GDM1 (cell line): ENCODE data around the gene EVA1A.
"Not testable (repeated sequence)": the region's sequence is repeated elsewhere in the genome, so short reads cannot be mapped to it uniquely, and the experiment has no call there.

Source experiments
- DNase-seq: peaks from one replicate; lab custom pipeline; 2025; lab: John Stamatoyannopoulos, UW

Gene EVA1A

DNA sequence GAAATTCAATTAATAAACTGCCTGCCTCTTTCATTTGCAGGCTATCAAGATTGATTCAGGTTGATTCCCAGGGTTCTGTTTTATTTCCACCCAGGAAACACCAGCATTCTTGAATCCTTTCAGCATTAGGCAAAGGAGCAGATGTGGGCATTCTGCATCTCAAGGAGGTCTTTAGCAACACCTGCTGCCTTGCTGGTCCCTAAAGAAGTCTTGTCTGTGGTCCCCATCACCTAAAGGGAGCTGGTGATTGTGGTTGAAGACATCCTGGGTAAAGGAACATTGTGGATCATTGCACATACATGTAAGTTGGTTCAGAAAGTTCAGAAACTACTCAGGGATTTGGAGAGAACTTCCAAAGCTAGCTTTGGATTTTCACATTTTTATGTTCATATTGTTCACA, 78.3 kb downstream of the EVA1A start:
- no peak for DNase-seq

DNA sequence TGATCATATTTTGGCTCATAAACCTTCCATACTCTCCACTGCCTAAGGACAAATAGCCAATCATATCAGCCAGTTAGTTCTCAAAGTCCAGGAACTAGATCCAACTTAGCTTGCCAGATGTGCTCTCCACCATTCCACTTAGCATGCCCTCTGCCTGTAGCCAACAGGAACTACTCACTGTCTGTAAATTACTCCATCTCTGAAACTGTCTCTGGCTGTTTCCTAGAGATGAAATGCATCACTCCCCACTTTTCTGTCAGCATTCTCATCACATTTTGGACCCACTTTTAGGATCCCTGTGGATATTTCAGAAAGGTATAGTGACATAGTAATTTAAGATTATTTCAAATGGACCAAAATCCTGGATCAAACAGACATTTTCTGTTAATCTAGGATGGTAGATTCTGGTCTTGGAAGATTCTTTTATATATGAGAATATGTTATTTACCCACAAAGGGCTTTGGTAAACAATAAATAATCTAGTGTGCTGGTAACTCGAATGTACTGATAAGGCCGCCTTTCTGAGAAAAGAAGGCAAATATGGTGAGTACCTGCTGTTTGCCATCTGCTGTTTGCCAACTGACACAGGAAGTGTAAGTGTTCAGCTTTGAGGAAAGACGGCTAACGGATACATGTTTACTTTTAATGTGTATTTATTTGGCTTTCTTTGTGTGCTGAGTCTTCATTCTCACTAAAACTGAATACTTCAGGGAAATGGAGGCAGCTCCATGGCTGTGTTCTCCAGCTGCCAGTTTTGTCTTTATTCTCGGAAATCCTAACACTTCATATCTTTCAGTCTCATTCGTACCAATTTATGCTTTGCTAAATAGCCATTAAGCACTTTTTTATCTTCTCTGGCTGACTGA, 79.5 kb downstream of the EVA1A start:
- no peak for DNase-seq

DNA sequence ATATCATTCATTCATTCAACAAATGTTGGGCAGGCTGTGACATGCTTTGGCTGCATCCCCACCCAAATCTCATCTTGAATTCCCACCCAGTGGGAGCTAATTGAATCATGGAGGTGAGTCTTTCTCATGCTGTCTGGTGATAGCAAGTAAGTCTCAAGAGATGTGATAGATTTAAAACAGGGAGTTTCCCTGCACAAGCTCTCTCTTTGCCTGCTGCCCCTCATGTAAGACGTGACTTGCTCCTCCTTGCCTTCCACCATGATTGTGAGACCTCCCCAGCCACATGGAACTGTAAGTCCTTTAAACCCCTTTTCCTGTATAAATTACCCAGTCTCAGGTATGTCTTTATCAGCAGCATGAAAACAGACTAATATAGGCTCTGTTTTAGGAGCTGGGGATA, 83.0 kb downstream of the EVA1A start:
- DNase-seq, result not testable (repeated sequence)

DNA sequence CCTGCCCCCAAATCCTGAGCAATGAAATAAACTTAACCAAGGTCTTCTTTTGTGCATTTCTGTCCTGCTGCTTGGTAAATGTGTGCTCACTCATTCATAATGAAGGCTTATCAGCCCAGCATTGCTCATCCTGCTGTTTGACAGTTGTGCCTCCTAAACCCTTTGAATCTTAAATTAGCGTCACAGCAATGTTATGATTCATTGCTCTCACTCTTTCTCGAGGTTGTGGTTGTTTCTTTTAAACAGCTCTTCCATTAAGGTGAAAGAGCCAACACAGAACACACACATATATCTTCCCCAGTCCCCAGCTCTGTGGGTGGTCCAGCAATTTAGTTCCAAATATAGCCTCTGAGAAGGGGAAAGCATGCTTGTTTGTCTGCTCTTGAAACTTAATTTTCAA, 84.0 kb downstream of the EVA1A start:
- no peak for DNase-seq

DNA sequence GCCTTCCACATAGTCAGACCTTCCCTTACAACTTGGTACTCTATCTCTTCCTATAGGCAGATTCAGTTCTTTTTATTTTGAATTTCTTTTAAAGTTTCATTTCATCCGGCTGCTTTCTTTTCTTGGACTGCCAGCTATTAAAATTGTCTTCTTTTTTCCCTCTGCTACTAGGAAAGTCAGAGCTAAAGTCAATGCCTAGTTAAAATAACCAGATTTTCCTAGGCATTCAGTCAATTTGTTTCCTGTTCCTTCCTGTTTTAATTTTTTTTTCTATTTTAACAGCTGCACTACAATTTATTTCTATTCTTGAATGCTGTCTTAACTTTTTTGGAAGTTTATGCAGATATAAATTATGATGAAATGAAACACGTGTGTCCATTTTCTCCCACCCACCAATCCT, 84.8 kb downstream of the EVA1A start:
- no peak for DNase-seq

DNA sequence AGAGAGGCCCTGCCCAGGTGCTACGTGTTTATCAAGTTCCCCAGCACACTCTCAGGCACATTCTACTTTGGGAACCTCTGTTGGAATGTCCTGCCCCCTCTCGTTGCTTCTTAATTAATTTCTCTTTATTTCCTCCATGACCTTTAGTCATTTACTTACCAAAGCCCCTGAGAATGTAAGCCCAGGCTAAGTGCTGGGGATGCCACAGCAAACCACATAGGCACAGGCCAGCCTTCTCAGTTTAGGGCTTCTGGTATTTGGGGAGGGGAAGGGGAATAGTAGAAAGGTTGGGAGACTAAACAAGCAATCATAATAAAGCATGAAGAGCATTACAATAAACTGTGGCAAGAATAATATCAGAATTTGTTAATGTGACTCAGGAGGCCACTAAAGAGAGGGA, 85.7 kb downstream of the EVA1A start:
- DNase-seq, result no peak

DNA sequence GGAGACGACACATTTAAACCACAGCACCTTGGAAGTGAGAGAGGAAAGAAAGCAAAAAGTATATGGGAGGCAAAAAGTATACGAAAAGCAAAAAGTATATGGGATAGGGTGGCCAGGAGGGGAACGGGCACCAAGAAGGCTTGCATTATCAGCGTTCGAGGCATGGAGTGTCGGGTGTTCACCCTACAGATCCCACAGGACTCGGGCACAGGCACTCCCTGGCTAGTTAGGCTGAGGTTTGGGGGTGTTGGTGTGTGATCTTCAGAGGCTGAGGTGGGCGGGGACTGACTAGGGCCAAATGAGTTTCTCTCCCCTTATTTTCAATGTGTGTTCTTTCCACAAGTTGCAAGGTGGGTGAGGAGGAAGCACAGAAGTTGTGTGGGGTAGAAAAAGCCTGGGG, 86.6 kb downstream of the EVA1A start:
- DNase-seq, result no peak

DNA sequence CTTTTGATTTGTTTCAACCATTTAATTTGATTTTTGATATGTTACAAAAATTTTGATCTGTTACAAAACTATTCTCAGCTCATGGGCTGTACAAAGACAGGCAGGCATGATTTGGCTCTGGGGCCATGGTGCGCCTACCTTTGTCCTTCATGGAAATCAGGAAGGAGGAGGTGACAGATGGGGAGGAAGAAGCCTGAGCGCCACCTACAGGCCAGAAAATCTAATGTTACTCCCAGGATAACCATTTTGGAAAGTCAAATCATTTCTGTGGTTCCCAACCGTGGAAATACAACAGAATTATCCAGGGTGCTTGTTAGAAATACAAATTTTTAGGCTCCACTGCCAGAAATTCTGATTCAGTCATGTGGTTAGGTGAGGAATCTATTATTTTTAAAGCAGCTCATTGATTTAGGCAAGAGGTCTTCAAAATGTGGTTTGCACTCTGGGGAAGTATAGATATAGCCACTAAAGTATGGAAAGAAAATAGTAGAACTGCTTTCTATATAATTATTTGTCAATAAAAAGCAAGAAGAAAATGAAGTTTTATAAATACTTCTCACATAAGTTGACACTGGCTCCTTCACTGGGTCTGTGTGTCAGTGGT, 93.9 kb downstream of the EVA1A start:
- DNase-seq, result no peak

DNA sequence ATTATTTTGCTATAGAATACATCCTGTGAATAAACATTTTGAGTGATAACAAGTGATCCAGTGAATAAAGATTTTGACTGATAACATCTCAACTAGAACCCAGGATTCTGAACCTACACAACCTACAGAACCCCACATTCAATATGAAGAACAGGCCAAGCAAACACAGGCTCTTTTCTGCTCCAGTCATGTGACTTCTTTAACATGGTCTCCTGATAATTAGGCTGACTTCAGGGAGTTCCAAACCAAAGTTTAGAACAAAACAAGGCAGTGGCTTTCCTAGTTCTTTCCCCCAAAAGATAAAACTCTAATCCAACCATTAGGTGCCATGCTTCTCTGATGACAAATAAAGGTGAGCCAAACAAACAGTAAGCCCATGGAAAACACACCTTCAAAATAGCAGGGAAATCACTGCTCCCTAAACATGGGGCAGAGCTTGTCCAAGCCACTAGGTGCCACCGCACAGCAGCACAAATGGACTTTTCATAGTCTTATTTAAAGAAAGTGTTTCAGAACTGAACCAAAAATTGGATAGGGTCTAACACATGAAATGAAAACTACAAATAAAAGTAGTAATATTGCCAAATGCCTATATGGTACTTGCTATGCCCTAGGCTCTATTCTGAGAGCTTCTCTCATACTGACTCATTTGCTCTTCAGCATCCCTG, 95.3 kb downstream of the EVA1A start:
- DNase-seq, result no peak

DNA sequence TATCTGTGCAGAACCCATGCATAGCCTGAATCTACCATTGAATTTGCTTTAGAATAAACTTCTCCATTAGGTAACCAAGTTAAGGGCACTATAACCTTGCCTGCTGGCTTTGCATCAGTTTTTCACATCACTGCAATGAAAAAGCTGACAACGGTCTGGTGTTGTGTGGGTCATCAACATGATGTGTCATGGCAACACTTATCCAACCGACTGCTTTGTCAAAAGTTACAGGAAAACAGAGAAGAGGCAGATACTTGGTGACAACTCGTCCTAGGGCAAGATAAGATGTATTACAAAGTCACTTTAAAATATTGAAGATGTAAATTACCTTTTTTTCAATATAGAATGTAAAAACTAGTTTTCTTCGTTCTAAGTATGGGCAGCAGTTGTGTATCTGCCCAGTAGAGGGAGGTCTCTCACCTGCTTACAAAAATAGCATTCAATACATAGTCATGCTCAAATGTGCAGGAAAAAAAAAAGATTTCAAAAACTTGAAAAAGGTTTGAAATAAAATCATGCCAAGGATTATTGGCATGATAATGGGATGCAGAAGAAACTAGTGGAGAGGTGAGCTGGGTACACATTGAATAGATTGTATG, 96.3 kb downstream of the EVA1A start:
- no peak for DNase-seq

DNA sequence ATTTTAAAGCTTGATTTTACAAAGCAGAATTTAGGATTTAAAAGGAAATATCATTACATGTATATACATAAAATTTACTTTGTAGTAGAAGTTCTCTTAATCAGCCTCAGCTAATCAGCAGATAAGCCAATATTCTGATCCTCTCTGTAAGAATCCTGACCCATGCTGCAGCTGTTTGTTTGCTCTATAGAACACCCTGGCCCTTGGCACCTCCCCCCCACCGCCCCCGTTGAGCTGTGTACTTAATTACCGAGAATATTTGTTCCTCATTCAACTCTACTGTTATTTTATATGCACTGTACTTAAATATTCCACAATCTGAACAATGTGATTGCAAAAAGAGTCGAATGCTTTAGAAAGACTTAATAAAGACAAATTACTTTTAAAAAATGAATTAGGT, 98.0 kb downstream of the EVA1A start:
- no peak for DNase-seq

DNA sequence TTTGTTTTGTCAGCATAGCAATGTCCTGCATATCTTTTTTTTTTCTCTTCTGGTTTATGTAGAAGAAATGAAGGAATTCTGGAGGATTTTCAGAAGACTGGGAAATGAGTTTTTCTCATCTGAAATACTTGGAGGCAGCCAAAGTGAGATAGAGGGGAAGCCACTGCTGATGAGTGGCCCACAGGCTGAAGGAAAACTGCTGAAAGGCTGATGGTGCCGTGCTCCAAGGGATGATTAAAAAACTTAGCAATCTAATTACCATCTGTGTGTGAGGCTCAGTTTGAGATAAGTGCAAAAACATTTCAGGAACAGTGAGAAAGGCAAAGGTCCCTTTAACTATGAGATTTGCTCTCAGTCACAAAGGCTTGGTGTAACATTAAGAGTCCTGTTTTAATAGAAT, 98.5 kb downstream of the EVA1A start:
- DNase-seq, result no peak

DNA sequence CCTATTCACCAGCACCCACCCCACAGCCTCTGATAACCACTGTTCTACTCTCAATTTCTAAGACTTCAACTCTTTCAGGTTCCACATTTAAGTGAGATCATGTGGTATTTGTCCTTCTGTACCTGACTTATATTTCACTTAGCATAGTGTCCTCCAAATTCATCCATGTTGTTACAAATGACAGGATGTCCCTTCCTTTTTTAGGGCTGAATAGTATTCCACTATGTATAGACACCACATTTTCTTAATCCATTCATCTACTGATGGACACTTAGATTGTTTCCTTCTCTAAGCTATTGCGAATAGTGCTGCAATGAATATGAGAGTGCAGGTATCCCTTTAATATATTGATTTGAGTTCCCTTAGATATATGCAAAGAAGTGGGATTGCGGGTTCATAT, 100.1 kb downstream of the EVA1A start:
- no peak for DNase-seq

DNA sequence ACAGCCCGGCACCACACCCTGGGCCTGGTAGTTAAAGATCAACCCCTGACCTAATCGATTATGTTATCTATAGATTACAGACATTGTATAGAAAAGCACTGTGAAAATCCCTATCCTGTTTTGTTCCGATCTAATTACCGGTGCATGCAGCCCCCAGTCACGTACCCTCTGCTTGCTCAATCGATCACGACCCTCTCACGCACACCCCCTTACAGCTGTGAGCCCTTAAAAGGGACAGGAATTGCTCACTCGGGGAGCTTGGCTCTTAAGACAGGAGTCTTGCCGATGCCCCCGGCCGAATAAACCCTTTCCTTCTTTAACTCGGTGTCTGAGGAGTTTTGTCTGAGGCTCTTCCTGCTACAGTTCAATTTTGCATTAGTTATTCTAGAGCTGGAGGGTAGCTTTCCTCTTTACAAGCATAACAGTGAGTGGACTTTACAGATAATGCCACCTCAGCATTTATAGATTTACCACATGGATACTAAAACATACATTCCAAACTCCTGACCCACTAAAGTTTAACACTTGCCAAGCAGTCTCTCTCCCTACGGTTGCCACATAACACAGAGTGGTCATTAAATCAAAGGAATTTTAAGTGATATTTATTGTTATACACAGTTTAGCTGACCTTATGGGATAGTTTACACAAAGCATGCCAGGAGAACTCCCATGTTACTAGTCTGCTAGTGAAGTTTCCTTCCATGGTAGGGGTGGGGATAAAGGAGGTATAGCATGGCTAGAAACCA, 101.0 kb downstream of the EVA1A start:
- no peak for DNase-seq

DNA sequence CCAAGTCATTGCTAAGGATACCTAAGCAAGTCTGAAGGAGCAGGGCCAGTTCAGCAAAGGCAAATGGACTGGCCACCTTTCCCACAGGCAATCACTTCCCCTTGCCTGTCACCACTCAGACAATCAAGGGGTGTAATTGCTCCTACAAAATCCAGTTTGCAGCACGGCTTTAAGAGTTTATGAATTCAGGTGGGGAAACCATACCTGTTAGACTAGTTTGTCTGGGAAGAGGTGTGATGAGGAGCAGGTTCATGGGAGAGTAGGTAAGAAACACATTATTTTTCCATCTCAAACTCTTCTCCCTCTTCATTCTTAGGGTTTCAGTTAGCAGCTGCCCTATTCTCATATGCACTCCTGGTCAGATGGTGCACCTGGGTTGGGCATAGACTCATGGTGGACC, 102.5 kb downstream of the EVA1A start:
- no peak for DNase-seq

DNA sequence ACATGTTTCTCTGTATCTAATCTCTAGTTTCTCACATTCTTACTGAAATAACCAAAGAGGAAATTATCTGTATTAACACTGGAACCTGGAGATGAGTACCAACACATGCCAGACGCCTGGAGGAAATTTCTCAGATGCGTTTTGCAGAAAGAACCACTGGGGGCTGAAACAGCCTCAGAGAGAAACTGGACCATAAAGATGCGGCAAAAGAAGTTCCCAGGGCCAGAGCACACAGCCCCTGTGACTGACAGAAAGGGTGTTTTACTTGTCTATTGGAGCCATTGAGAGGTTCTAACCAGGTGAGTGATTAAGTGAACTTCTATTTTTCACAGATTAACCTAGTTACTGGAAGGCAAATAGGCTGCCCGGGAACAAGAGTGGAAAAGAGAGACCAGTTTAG, 103.9 kb downstream of the EVA1A start:
- no peak for DNase-seq

DNA sequence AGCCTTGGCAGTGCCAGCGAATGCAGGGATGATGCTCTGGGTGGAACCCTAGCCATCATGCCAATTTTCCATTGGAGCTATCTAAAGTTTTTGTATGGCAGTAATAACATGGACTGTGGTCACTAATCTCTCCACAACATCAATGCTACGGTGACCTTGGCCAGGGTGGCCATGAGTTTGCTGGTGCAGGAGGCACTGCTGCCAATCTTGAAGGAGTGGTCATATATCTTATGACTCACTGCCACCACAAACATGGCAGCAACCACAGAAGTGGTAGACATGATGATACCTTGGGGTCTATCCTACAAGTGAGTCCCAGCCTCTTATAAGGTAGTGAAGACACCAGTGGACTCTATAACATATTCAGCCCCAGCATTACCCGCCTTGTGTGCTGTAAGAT, 104.6 kb downstream of the EVA1A start:
- no peak for DNase-seq

DNA sequence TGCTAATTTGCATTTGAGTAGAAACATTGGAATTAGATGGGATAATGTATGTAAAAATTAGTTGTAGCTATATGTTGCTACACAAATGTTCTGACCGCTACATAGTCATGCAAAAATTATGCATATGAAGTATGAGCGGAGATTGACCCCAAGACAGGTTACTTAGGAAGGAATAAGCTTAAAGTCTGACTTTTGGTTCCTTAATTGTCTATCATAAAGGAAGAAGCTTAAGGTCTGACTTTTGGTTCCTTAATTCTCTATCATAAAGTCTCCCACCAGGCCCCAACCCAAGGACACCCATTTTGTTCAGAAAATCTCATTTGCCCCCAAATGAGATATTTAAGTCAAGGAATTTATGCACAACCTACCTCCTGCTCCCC, 106.5 kb downstream of the EVA1A start:
- DNase-seq, result no peak

DNA sequence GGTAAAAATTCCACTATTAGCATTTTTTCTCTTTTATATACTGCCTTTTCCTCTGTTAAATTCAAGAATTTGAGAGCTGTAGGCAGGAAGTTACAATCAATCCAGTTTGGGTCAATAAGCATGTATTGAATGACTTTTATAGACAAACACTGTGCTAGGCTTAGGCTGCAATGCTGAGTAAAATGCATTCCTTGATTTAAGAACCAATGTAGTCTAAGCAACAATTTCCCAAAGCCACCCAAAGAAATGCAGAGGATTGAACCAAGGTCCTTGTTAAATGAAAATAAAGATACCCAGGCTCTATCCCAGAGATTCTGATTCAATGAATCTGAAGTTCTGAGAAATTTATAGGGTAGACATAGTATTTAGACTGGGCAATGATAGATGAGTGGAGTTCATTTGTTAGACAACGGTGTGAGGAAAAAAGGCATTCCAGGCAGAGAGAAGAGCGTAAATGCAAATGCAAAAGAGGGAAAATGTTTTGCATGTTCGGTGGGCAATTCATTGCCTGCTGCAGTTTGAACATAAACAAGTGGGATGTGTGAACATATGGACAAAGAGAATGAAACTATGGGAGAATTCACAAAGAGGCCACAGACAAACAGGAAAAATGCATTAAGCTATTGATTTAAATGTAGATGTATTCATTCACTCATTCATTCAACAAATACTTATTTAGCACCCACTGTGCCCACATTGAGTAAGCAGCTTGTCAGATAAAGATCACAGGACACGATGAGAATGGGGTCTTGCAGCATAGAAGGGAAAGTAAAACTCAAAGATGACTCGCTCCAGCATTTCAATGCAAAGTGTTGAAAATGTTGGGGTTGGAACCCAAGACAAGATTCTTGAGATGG, 107.1 kb downstream of the EVA1A start:
- no peak for DNase-seq

DNA sequence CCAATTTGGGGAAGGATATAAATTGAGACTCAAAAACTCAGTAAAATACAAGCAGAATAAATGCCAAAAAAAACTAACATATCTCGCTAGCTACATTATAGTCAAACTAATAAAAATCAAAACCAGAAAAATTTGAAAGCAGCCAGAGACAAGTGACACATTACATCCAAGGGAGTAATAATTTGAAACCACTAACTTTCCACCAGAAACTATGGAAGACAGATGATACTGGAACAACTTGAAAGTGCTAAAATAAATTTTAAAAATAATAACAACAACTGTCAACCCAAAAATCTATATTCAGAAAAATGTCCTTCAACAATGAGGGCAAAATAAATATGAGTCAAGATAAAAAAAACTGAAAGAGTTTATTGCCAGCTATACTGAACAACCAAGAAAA, 110.7 kb downstream of the EVA1A start:
- DNase-seq, result no peak

DNA sequence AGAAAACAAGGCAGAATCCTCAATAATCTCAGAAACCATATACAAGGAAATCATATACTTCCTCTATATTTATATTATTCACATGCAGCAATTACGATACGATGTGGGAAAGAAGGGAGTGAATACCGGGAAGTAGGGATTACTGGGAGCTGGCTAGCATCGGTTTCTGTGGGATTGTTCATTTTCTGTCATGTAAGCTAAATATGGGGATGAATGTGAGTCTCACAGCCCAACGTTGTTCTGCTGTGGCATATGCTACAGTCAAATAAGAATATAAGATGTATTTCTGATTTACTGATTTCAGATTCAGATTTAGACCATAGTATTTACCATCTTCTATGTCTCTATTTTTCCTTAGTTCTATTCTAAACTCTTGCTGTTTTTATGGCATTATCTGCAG, 113.6 kb downstream of the EVA1A start:
- DNase-seq, result no peak
